Adipocyte (in vitro differentiated cells): ENCODE results near the gene CARD10.
A peak's percentile ranks its signal among the peaks of the same experiment; 100 is the strongest.

Experiments
- DNase-seq: peaks from one replicate; pipeline ENCODE4 v3.0.0-alpha.2; 2015; ENCODE audit warnings: low read depth
- H3K27me3 ChIP-seq: replicated peaks from 2 replicates; pipeline ENCODE4 v1.7.0; 2013; ENCODE audit warnings: mild to moderate bottlenecking, low read length, moderate library complexity; ENCODE audit not compliant: control insufficient read depth, insufficient read depth
- H3K36me3 ChIP-seq: 2 replicates; pipeline ENCODE4 v1.7.0; 2013; ENCODE audit warnings: low read length, mild to moderate bottlenecking, moderate library complexity; ENCODE audit not compliant: control insufficient read depth, insufficient read depth, severe bottlenecking
- H3K4me1 ChIP-seq: 2 replicates; pipeline ENCODE4 v1.7.0; 2013; ENCODE audit warnings: mild to moderate bottlenecking, low read length, moderate library complexity; ENCODE audit not compliant: control insufficient read depth, insufficient read depth
- H3K4me3 ChIP-seq: 2 replicates; pipeline ENCODE4 v1.7.0; 2013; ENCODE audit warnings: mild to moderate bottlenecking, low read length, moderate library complexity
- H3K9ac ChIP-seq: 2 replicates; pipeline ENCODE4 v1.7.0; 2013; ENCODE audit warnings: mild to moderate bottlenecking, low read length, moderate library complexity
- H3K9me3 ChIP-seq: 2 replicates; pipeline ENCODE4 v1.7.0; 2013; ENCODE audit warnings: mild to moderate bottlenecking, low read length, moderate library complexity; ENCODE audit not compliant: control insufficient read depth

Gene CARD10

GRCh38 chr22:37481347-37481907, 37.8 kb downstream of the CARD10 start:
- H3K9ac ChIP-seq, result no peak overlapping the region
- no peaks in the 10 kb centered on the region for H3K36me3 ChIP-seq
- H3K27me3 ChIP-seq, result peaks cover 46% of the 10 kb centered on the region
- H3K9me3 ChIP-seq, result no peaks in the 10 kb centered on the region
- no peak for DNase-seq
- no peaks in the 10 kb centered on the region for H3K4me1 ChIP-seq
- no peak overlapping the region for H3K4me3 ChIP-seq

GRCh38 chr22:37480387-37481346, 38.5 kb downstream of the CARD10 start:
- no peak for DNase-seq
- Histone ChIP-seq H3K4me3 (no peak overlapping the region), H3K9ac (no peak overlapping the region), H3K4me1 (no peaks in the 10 kb centered on the region), H3K27me3 (peaks cover 47% of the 10 kb centered on the region), H3K9me3 (no peaks in the 10 kb centered on the region), H3K36me3 (no peaks in the 10 kb centered on the region)

- Histone ChIP-seq H3K4me3 (no peak overlapping the region), H3K9ac (no peak overlapping the region), H3K9me3 (no peaks in the 10 kb centered on the region), H3K36me3 (no peaks in the 10 kb centered on the region), H3K27me3 (peaks cover 49% of the 10 kb centered on the region), H3K4me1 (no peaks in the 10 kb centered on the region)
- DNase-seq, result no peak
These were observed 40.0 kb downstream of the CARD10 start for GRCh38 chr22:37479196-37479595.

GRCh38 chr22:37476389-37477329, 42.6 kb downstream of the CARD10 start:
- Histone ChIP-seq H3K4me1 (no peaks in the 10 kb centered on the region), H3K4me3 (no peak overlapping the region), H3K27me3 (peaks cover 57% of the 10 kb centered on the region), H3K36me3 (no peaks in the 10 kb centered on the region), H3K9me3 (no peaks in the 10 kb centered on the region), H3K9ac (no peak overlapping the region)
- no peak for DNase-seq

GRCh38 chr22:37474447-37475090, 44.6 kb downstream of the CARD10 start:
- H3K4me1 ChIP-seq, result no peaks in the 10 kb centered on the region
- H3K27me3 ChIP-seq, result peaks cover 55% of the 10 kb centered on the region
- no peaks in the 10 kb centered on the region for H3K36me3 ChIP-seq
- no peak overlapping the region for H3K9ac ChIP-seq
- H3K9me3 ChIP-seq, result no peaks in the 10 kb centered on the region
- H3K4me3 ChIP-seq, result no peak overlapping the region
- DNase-seq, result no peak

GRCh38 chr22:37473437-37473946, 45.7 kb downstream of the CARD10 start:
- H3K4me1 ChIP-seq, result no peaks in the 10 kb centered on the region
- no peak overlapping the region for H3K4me3 ChIP-seq
- DNase-seq, result no peak
- H3K36me3 ChIP-seq, result no peaks in the 10 kb centered on the region
- no peak overlapping the region for H3K9ac ChIP-seq
- H3K9me3 ChIP-seq, result no peaks in the 10 kb centered on the region
- H3K27me3 ChIP-seq, result peaks cover 62% of the 10 kb centered on the region

- Histone ChIP-seq H3K9me3 (no peaks in the 10 kb centered on the region), H3K36me3 (no peaks in the 10 kb centered on the region), H3K9ac (no peak overlapping the region), H3K4me1 (no peaks in the 10 kb centered on the region), H3K4me3 (no peak overlapping the region), H3K27me3 (peaks cover 61% of the 10 kb centered on the region)
- DNase-seq, result peak; percentile 29
These were observed 46.7 kb downstream of the CARD10 start for GRCh38 chr22:37472418-37473006.

- Histone ChIP-seq H3K36me3 (no peaks in the 10 kb centered on the region), H3K4me3 (no peak overlapping the region), H3K9me3 (no peaks in the 10 kb centered on the region), H3K27me3 (peaks cover 68% of the 10 kb centered on the region), H3K4me1 (no peaks in the 10 kb centered on the region), H3K9ac (no peak overlapping the region)
- DNase-seq, result no peak
These were observed 47.3 kb downstream of the CARD10 start for GRCh38 chr22:37471727-37472417.

- Histone ChIP-seq H3K4me1 (no peaks in the 10 kb centered on the region), H3K36me3 (no peaks in the 10 kb centered on the region), H3K27me3 (peaks cover 77% of the 10 kb centered on the region), H3K4me3 (no peak overlapping the region), H3K9me3 (no peaks in the 10 kb centered on the region), H3K9ac (no peak overlapping the region)
- no peak for DNase-seq
These were observed 49.1 kb downstream of the CARD10 start for GRCh38 chr22:37470087-37470445.
